SJCRH30 (cell line): Measurements from ENCODE around the gene DSPP. TPM values are rescaled to one million over a fixed set of nuclear protein-coding genes. Genes with fewer than 3 reads are reported as not detected.

Experiments used
- DNase-seq, 2 experiments: peaks; one replicate each; pipeline ENCODE4 v3.0.0-alpha.2; 2015 to 2020
- H3K27ac ChIP-seq: fragments of 250-450 bp; sonication (Bioruptor Pico); 2 replicates; pipeline ENCODE4 v1.5.1; 2020; ENCODE audit warnings: mild to moderate bottlenecking, moderate library complexity
- H3K27me3 ChIP-seq: fragments of 250-450 bp; sonication (Bioruptor Pico); 2 replicates; pipeline ENCODE4 v1.5.1; 2020; ENCODE audit warnings: mild to moderate bottlenecking, moderate library complexity
- H3K36me3 ChIP-seq: fragments of 250-450 bp; sonication (Bioruptor Pico); 2 replicates; pipeline ENCODE4 v1.5.1; 2020; ENCODE audit warnings: mild to moderate bottlenecking, moderate library complexity
- H3K4me1 ChIP-seq: fragments of 250-450 bp; sonication (Bioruptor Pico); 2 replicates; pipeline ENCODE4 v1.5.1; 2020; ENCODE audit warnings: mild to moderate bottlenecking, moderate library complexity
- H3K4me3 ChIP-seq: fragments of 250-450 bp; sonication (Bioruptor Pico); 2 replicates; pipeline ENCODE4 v1.5.1; 2020; ENCODE audit warnings: mild to moderate bottlenecking, moderate library complexity
- H3K9me3 ChIP-seq: fragments of 250-450 bp; sonication (Bioruptor Pico); replicated peaks from 2 replicates; pipeline ENCODE4 v1.5.1; 2020; ENCODE audit warnings: mild to moderate bottlenecking, moderate library complexity
- total RNA-seq: library from RNA; depleted of rRNA; stranded (reverse); fragments of >200 nt; shearing (Covaris generic); gene quantifications from 2 replicates; pipeline ENCODE4 v1.2.3, GENCODE V29; 2014

The DSPP gene
- total RNA-seq, 1 experiment from 2014 or later: 0.06 TPM

GRCh38 chr4:87592124-87592523 lies 16.2 kb upstream of the DSPP start:
- no peak for DNase-seq
- H3K4me3 ChIP-seq: no peak overlapping the region
- peaks cover 14% of the 10 kb centered on the region for H3K4me1 ChIP-seq
- H3K9me3 ChIP-seq: no peaks in the 10 kb centered on the region
- no peak overlapping the region for H3K27ac ChIP-seq
- no peaks in the 10 kb centered on the region for H3K36me3 ChIP-seq
- H3K27me3 ChIP-seq: no peaks in the 10 kb centered on the region

GRCh38 chr4:87601361-87601760 lies 7.0 kb upstream of the DSPP start:
- no peaks in the 10 kb centered on the region for H3K36me3 ChIP-seq
- H3K4me1 ChIP-seq: no peaks in the 10 kb centered on the region
- H3K27me3 ChIP-seq: no peaks in the 10 kb centered on the region
- no peak for DNase-seq
- H3K27ac ChIP-seq: no peak overlapping the region
- no peaks in the 10 kb centered on the region for H3K9me3 ChIP-seq
- H3K4me3 ChIP-seq: no peak overlapping the region

GRCh38 chr4:87614292-87614890 lies 6.1 kb downstream of the DSPP start:
- H3K4me3 ChIP-seq: no peak overlapping the region
- no peak for DNase-seq
- no peaks in the 10 kb centered on the region for H3K36me3 ChIP-seq
- no peaks in the 10 kb centered on the region for H3K27me3 ChIP-seq
- no peaks in the 10 kb centered on the region for H3K9me3 ChIP-seq
- no peaks in the 10 kb centered on the region for H3K4me1 ChIP-seq
- no peak overlapping the region for H3K27ac ChIP-seq

- H3K27ac ChIP-seq: no peak overlapping the region
- H3K36me3 ChIP-seq: no peaks in the 10 kb centered on the region
- DNase-seq: no peak
- H3K4me1 ChIP-seq: no peaks in the 10 kb centered on the region
- no peak overlapping the region for H3K4me3 ChIP-seq
- no peaks in the 10 kb centered on the region for H3K9me3 ChIP-seq
- no peaks in the 10 kb centered on the region for H3K27me3 ChIP-seq
These were observed 7.9 kb downstream of the DSPP start for GRCh38 chr4:87616268-87616667.

- DNase-seq: no peak
- Histone ChIP-seq H3K36me3 (no peaks in the 10 kb centered on the region), H3K4me1 (no peaks in the 10 kb centered on the region), H3K27ac (no peak overlapping the region), H3K9me3 (no peaks in the 10 kb centered on the region), H3K4me3 (no peak overlapping the region), H3K27me3 (no peaks in the 10 kb centered on the region)
These were observed 11.8 kb downstream of the DSPP start for GRCh38 chr4:87620086-87620485.

GRCh38 chr4:87620491-87620890 lies 12.2 kb downstream of the DSPP start:
- no peak for DNase-seq
- Histone ChIP-seq H3K27ac (no peak overlapping the region), H3K4me3 (no peak overlapping the region), H3K9me3 (no peaks in the 10 kb centered on the region), H3K36me3 (no peaks in the 10 kb centered on the region), H3K4me1 (no peaks in the 10 kb centered on the region), H3K27me3 (no peaks in the 10 kb centered on the region)

GRCh38 chr4:87622303-87622702 lies 14.0 kb downstream of the DSPP start:
- H3K4me1 ChIP-seq: no peaks in the 10 kb centered on the region
- DNase-seq: no peak
- no peaks in the 10 kb centered on the region for H3K36me3 ChIP-seq
- no peak overlapping the region for H3K27ac ChIP-seq
- H3K4me3 ChIP-seq: no peak overlapping the region
- H3K27me3 ChIP-seq: no peaks in the 10 kb centered on the region
- H3K9me3 ChIP-seq: no peaks in the 10 kb centered on the region

- peak in 1 of 2 experiments; percentile 8 for DNase-seq
- Histone ChIP-seq H3K27me3 (no peaks in the 10 kb centered on the region), H3K36me3 (no peaks in the 10 kb centered on the region), H3K27ac (no peak overlapping the region), H3K9me3 (no peaks in the 10 kb centered on the region), H3K4me3 (no peak overlapping the region), H3K4me1 (no peaks in the 10 kb centered on the region)
These were observed 16.4 kb downstream of the DSPP start for GRCh38 chr4:87624698-87625097.

- DNase-seq: no peak
- H3K36me3 ChIP-seq: no peaks in the 10 kb centered on the region
- H3K4me1 ChIP-seq: peaks cover 18% of the 10 kb centered on the region
- no peak overlapping the region for H3K4me3 ChIP-seq
- peaks cover 5% of the 10 kb centered on the region for H3K9me3 ChIP-seq
- H3K27me3 ChIP-seq: no peaks in the 10 kb centered on the region
- no peak overlapping the region for H3K27ac ChIP-seq
These were observed 23.3 kb downstream of the DSPP start for GRCh38 chr4:87631668-87632067.

GRCh38 chr4:87632469-87632868 lies 24.1 kb downstream of the DSPP start:
- Histone ChIP-seq H3K9me3 (peaks cover 5% of the 10 kb centered on the region), H3K36me3 (no peaks in the 10 kb centered on the region), H3K27me3 (no peaks in the 10 kb centered on the region), H3K27ac (peak overlapping the region; percentile 30), H3K4me1 (peaks cover 18% of the 10 kb centered on the region), H3K4me3 (no peak overlapping the region)
- peak; percentile 27 to 56 for DNase-seq

- Histone ChIP-seq H3K4me1 (peaks cover 18% of the 10 kb centered on the region), H3K27me3 (no peaks in the 10 kb centered on the region), H3K36me3 (no peaks in the 10 kb centered on the region), H3K4me3 (peak overlapping the region; percentile 14), H3K27ac (peak overlapping the region; percentile 30), H3K9me3 (peaks cover 5% of the 10 kb centered on the region)
- DNase-seq: peak; percentile 52 to 79
These were observed 24.9 kb downstream of the DSPP start for GRCh38 chr4:87633243-87633642.

- H3K36me3 ChIP-seq: no peaks in the 10 kb centered on the region
- no peak for DNase-seq
These were observed 36.0 kb downstream of the DSPP start for GRCh38 chr4:87644286-87644685.

GRCh38 chr4:87649980-87650379 lies 41.7 kb downstream of the DSPP start, which contains the start of gene DMP1:
Gene DMP1 (plus strand): TSS chr4:87650280. CDS start chr4:87656493, 6,213 bp downstream.
- Histone ChIP-seq H3K27me3 (no peaks in the 10 kb centered on the region), H3K27ac (no peak within 1 kb of the TSS), H3K4me1 (no peaks in the 10 kb centered on the region), H3K4me3 (no peak within 1 kb of the TSS), H3K9me3 (no peaks in the 10 kb centered on the region), H3K36me3 (no peaks in the 10 kb centered on the region)
- no peak for DNase-seq

More at GRCh38 chr4:87644286-87644685, 36.0 kb downstream of the DSPP start:
- Histone ChIP-seq H3K9me3 (peaks cover 6% of the 10 kb centered on the region; the same call in 1 of the 2 replicates), H3K27me3 (no peaks in the 10 kb centered on the region), H3K4me1 (no peaks in the 10 kb centered on the region), H3K27ac (no peak overlapping the region), H3K4me3 (no peak overlapping the region)

GRCh38 chr4:87650938-87651337 lies 42.6 kb downstream of the DSPP start:
- H3K27ac ChIP-seq: no peak overlapping the region
- H3K27me3 ChIP-seq: no peaks in the 10 kb centered on the region
- H3K4me1 ChIP-seq: no peaks in the 10 kb centered on the region
- H3K4me3 ChIP-seq: no peak overlapping the region
- H3K36me3 ChIP-seq: no peaks in the 10 kb centered on the region
- no peaks in the 10 kb centered on the region for H3K9me3 ChIP-seq
- DNase-seq: no peak

GRCh38 chr4:87651941-87652340 lies 43.6 kb downstream of the DSPP start:
- H3K36me3 ChIP-seq: no peaks in the 10 kb centered on the region
- peaks cover 8% of the 10 kb centered on the region for H3K4me1 ChIP-seq
- H3K4me3 ChIP-seq: no peak overlapping the region
- no peak overlapping the region for H3K27ac ChIP-seq
- no peak for DNase-seq
- no peaks in the 10 kb centered on the region for H3K27me3 ChIP-seq
- H3K9me3 ChIP-seq: 0 out of 2 replicates have a peak, but pooled peaks cover 3% of the 10 kb centered on the region

- H3K27me3 ChIP-seq: no peaks in the 10 kb centered on the region
- H3K27ac ChIP-seq: no peak overlapping the region
- no peak for DNase-seq
- H3K4me3 ChIP-seq: no peak overlapping the region
- H3K9me3 ChIP-seq: 0 out of 2 replicates have a peak, but pooled peaks cover 3% of the 10 kb centered on the region
- peaks cover 34% of the 10 kb centered on the region for H3K4me1 ChIP-seq
- H3K36me3 ChIP-seq: no peaks in the 10 kb centered on the region
These were observed 46.2 kb downstream of the DSPP start for GRCh38 chr4:87654487-87655044.
